ENCODE measurements around the gene SLC27A5. TPM values are rescaled to one million over a fixed set of nuclear protein-coding genes. Genes with fewer than 3 reads are reported as not detected.

SLC27A5 gene
- total and polyA plus RNA-seq, 2 experiments from 2014 or later, result 16.2 to 35.5 TPM

DNA sequence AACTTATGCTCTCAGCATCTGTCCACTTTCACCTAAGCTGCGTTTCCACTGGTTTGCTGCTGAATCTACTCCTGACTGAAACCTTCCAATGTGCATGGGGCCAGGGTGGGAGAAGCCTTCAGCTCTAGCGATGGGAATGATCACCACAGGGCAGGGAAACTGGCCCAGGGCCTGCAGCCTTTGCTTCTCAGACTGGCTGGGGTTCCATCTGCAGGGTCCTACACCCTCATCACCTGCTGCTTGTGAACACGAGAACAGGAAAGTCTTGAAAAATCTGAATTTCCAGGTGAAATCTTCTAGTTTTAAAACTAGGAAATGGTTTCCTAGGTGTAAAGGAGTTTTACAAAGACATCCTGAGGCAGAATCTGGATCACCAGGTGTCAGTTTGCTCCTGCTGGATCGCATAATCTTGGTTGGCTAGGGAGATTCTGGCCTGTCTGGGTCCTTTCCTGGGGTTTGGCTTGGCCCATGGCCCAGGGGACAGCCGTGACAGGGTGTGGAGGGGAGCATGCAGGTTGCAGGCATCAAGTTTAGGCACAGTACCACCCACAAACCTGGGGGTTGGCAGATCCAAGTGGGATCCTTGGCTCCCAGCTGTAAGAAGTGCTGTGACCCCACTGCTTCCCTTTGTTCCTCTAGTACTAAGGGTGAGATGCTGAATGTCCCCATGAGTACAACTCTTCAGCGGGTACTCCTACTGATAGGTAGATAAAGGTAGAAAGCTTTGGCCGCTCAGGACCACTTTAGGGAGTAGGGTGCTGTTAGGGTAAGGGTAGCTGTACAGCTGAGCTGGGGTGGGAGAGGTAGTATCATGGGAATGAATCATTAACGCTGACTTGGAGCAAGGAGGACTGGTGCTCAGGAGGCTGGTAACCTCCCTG is 48.5 kb upstream of the SLC27A5 start (continued):
- TF ChIP-seq ZNF462 (CRISPR knock-in tag; IDR thresholded peaks at IDR 0.05) (no peak), JUNB (IDR thresholded peaks at IDR 0.05; ENCODE audit: unreplicated experiment) (no peak), CREB1 (CRISPR knock-in tag; IDR thresholded peaks at IDR 0.05; ENCODE audit: low read depth) (no peak), EZH2phosphoT487 (IDR thresholded peaks at IDR 0.05; ENCODE audit: unreplicated experiment) (no peak), ZNF114 (CRISPR knock-in tag; IDR thresholded peaks at IDR 0.05) (no peak)
- TF ChIP-seq, protein P1, sequence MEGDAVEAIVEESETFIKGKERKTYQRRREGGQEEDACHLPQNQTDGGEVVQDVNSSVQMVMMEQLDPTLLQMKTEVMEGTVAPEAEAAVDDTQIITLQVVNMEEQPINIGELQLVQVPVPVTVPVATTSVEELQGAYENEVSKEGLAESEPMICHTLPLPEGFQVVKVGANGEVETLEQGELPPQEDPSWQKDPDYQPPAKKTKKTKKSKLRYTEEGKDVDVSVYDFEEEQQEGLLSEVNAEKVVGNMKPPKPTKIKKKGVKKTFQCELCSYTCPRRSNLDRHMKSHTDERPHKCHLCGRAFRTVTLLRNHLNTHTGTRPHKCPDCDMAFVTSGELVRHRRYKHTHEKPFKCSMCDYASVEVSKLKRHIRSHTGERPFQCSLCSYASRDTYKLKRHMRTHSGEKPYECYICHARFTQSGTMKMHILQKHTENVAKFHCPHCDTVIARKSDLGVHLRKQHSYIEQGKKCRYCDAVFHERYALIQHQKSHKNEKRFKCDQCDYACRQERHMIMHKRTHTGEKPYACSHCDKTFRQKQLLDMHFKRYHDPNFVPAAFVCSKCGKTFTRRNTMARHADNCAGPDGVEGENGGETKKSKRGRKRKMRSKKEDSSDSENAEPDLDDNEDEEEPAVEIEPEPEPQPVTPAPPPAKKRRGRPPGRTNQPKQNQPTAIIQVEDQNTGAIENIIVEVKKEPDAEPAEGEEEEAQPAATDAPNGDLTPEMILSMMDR (conservative IDR thresholded peaks at IDR 0.05; ENCODE audit: low read depth in 2 of 2), result no peak

Measured in GM23338 (cell line).